ENCODE data around the gene RNF167.

Gene RNF167

GRCh38 chr17:4948166-4948930, 8.3 kb downstream of the RNF167 start, which contains the start of gene PFN1 (continued):
- TF ChIP-seq, protein P1, sequence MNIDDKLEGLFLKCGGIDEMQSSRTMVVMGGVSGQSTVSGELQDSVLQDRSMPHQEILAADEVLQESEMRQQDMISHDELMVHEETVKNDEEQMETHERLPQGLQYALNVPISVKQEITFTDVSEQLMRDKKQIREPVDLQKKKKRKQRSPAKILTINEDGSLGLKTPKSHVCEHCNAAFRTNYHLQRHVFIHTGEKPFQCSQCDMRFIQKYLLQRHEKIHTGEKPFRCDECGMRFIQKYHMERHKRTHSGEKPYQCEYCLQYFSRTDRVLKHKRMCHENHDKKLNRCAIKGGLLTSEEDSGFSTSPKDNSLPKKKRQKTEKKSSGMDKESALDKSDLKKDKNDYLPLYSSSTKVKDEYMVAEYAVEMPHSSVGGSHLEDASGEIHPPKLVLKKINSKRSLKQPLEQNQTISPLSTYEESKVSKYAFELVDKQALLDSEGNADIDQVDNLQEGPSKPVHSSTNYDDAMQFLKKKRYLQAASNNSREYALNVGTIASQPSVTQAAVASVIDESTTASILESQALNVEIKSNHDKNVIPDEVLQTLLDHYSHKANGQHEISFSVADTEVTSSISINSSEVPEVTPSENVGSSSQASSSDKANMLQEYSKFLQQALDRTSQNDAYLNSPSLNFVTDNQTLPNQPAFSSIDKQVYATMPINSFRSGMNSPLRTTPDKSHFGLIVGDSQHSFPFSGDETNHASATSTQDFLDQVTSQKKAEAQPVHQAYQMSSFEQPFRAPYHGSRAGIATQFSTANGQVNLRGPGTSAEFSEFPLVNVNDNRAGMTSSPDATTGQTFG (tag by site-specific recombination; IDR thresholded peaks at IDR 0.05; ENCODE audit: borderline replicate concordance), result no peak
- TF ChIP-seq ZEB2 (tag by site-specific recombination; IDR thresholded peaks at IDR 0.05) (peak; percentile 97), ZNF544 (tag by site-specific recombination; IDR thresholded peaks at IDR 0.05) (no peak), ZNF26 (tag by site-specific recombination; IDR thresholded peaks at IDR 0.05) (no peak), ZNF18 (tag by site-specific recombination; IDR thresholded peaks at IDR 0.05) (no peak), TRIM28 (IDR thresholded peaks at IDR 0.05; ENCODE audit: borderline replicate concordance, low read length) (no peak), ZNF133 (tag by site-specific recombination; IDR thresholded peaks at IDR 0.05) (no peak), ZNF23 (tag by site-specific recombination; IDR thresholded peaks at IDR 0.05; ENCODE audit: borderline replicate concordance) (no peak), ZNF223 (tag by site-specific recombination; IDR thresholded peaks at IDR 0.05) (no peak), ZNF146 (tag by site-specific recombination; IDR thresholded peaks at IDR 0.05) (peak; percentile 13; the same call in 1 of the 2 replicates), PRDM4 (tag by site-specific recombination; IDR thresholded peaks at IDR 0.05) (peak; percentile 46; the same call in 1 of the 2 replicates), YY1 (tag by site-specific recombination; IDR thresholded peaks at IDR 0.05) (peak; percentile 89), ZSCAN23 (tag by site-specific recombination; IDR thresholded peaks at IDR 0.05) (peak; percentile 85), ZNF621 (tag by site-specific recombination; IDR thresholded peaks at IDR 0.05) (no peak), ZBTB1 (tag by site-specific recombination; IDR thresholded peaks at IDR 0.05) (peak; percentile 13; the same call in 1 of the 2 replicates), ZNF280D (tag by site-specific recombination; IDR thresholded peaks at IDR 0.05) (no peak), ZNF341 (tag by site-specific recombination; IDR thresholded peaks at IDR 0.05; ENCODE audit: low read depth) (peak; percentile 84), MYNN (tag by site-specific recombination; IDR thresholded peaks at IDR 0.05; ENCODE audit: borderline replicate concordance) (0 out of 2 replicates have a peak, but pooled peaks have one; percentile 70), ZNF549 (tag by site-specific recombination; IDR thresholded peaks at IDR 0.05) (no peak), ZFHX2 (tag by site-specific recombination; conservative IDR thresholded peaks at IDR 0.05) (no peak), ZNF292 (tag by site-specific recombination; IDR thresholded peaks at IDR 0.05; ENCODE audit: borderline replicate concordance, low read depth) (no peak), ZNF362 (tag by site-specific recombination; IDR thresholded peaks at IDR 0.05) (no peak)
- TF ChIP-seq, protein P2, sequence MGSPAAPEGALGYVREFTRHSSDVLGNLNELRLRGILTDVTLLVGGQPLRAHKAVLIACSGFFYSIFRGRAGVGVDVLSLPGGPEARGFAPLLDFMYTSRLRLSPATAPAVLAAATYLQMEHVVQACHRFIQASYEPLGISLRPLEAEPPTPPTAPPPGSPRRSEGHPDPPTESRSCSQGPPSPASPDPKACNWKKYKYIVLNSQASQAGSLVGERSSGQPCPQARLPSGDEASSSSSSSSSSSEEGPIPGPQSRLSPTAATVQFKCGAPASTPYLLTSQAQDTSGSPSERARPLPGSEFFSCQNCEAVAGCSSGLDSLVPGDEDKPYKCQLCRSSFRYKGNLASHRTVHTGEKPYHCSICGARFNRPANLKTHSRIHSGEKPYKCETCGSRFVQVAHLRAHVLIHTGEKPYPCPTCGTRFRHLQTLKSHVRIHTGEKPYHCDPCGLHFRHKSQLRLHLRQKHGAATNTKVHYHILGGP (tag by site-specific recombination; IDR thresholded peaks at IDR 0.05), result no peak
- TF ChIP-seq, protein P3, sequence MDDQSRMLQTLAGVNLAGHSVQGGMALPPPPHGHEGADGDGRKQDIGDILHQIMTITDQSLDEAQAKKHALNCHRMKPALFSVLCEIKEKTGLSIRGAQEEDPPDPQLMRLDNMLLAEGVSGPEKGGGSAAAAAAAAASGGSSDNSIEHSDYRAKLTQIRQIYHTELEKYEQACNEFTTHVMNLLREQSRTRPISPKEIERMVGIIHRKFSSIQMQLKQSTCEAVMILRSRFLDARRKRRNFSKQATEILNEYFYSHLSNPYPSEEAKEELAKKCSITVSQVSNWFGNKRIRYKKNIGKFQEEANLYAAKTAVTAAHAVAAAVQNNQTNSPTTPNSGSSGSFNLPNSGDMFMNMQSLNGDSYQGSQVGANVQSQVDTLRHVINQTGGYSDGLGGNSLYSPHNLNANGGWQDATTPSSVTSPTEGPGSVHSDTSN (CRISPR knock-in tag; IDR thresholded peaks at IDR 0.05), result peak; percentile 89

All from HEK293 (cell line).